ENCODE results near the gene MYLIP.

- TF ChIP-seq CTCF (IDR thresholded peaks at IDR 0.05 in 8 of 11, conservative IDR thresholded peaks at IDR 0.05 in 3 of 11) (no peak), POLR2A (IDR thresholded peaks at IDR 0.05) (no peak)
Measured at GRCh38 chr6:16145038-16145437, 16.2 kb downstream of the MYLIP start.
